Measurements from ENCODE around the gene CTIF.

Gene CTIF

GRCh38 chr18:48796491-48797205 lies 257.8 kb downstream of the CTIF start:
- in situ Hi-C loops (cut with MboI; ENCODE audit: low sequenced_read_pairs) = no loop called here

GRCh38 chr18:48797841-48798255 lies 259.0 kb downstream of the CTIF start:
- in situ Hi-C loops (cut with MboI; ENCODE audit: low sequenced_read_pairs) = no loop called here

- in situ Hi-C loops (cut with MboI; ENCODE audit: low sequenced_read_pairs) = no loop called here
Measured at GRCh38 chr18:48798334-48799245, 259.8 kb downstream of the CTIF start.

GRCh38 chr18:48799724-48800315 lies 261.0 kb downstream of the CTIF start:
- in situ Hi-C loops (cut with MboI; ENCODE audit: low sequenced_read_pairs) = no loop called here

GRCh38 chr18:48800466-48800865 lies 261.6 kb downstream of the CTIF start:
- in situ Hi-C loops (cut with MboI; ENCODE audit: low sequenced_read_pairs) = no loop called here

- in situ Hi-C loops (cut with MboI; ENCODE audit: low sequenced_read_pairs) = no loop called here
Measured at GRCh38 chr18:48800876-48801727, 262.3 kb downstream of the CTIF start.

- in situ Hi-C loops (cut with MboI; ENCODE audit: low sequenced_read_pairs) = no loop called here
Measured at GRCh38 chr18:48801728-48802542, 263.1 kb downstream of the CTIF start.

- in situ Hi-C loops (cut with MboI; ENCODE audit: low sequenced_read_pairs) = no loop called here
Measured at GRCh38 chr18:48802543-48803290, 263.9 kb downstream of the CTIF start.

GRCh38 chr18:48803518-48803917 lies 264.7 kb downstream of the CTIF start:
- in situ Hi-C loops (cut with MboI; ENCODE audit: low sequenced_read_pairs) = no loop called here

- in situ Hi-C loops (cut with MboI; ENCODE audit: low sequenced_read_pairs) = no loop called here
Measured at GRCh38 chr18:48803951-48804855, 265.4 kb downstream of the CTIF start.

GRCh38 chr18:48804856-48805610 lies 266.2 kb downstream of the CTIF start:
- in situ Hi-C loops (cut with MboI; ENCODE audit: low sequenced_read_pairs) = no loop called here

GRCh38 chr18:48805826-48806535 lies 267.1 kb downstream of the CTIF start:
- in situ Hi-C loops (cut with MboI; ENCODE audit: low sequenced_read_pairs) = no loop called here

GRCh38 chr18:48806551-48807261 lies 267.9 kb downstream of the CTIF start:
- in situ Hi-C loops (cut with MboI; ENCODE audit: low sequenced_read_pairs) = no loop called here

- in situ Hi-C loops (cut with MboI; ENCODE audit: low sequenced_read_pairs) = no loop called here
Measured at GRCh38 chr18:48808476-48808875, 269.6 kb downstream of the CTIF start.

- in situ Hi-C loops (cut with MboI; ENCODE audit: low sequenced_read_pairs) = no loop called here
Measured at GRCh38 chr18:48809365-48809764, 270.5 kb downstream of the CTIF start.

GRCh38 chr18:48810805-48811204 lies 272.0 kb downstream of the CTIF start:
- in situ Hi-C loops (cut with MboI; ENCODE audit: low sequenced_read_pairs) = no loop called here
